HepG2 (cell line): ENCODE measurements around the gene CDK5RAP2.

Experiments
- POLR2G ChIP-seq: fragments of 200-400 bp; formaldehyde crosslinking; IDR thresholded peaks from 2 replicates; pipeline ENCODE4 v1.6.1; 2018; ENCODE audit warnings: mild to moderate bottlenecking, low read depth, low read length, moderate library complexity
- SP2 ChIP-seq: sonication (generic); formaldehyde crosslinking; IDR thresholded peaks from 2 replicates; pipeline ENCODE4 v1.5.1; 2020; ENCODE audit warnings: mild to moderate bottlenecking, missing genetic modification reagents
- TBP ChIP-seq: sonication (generic); formaldehyde crosslinking; IDR thresholded peaks from 2 replicates; pipeline ENCODE4 v1.5.0; 2020; ENCODE audit warnings: missing genetic modification reagents
- ZNF83 ChIP-seq: sonication (generic); formaldehyde crosslinking; IDR thresholded peaks from 2 replicates; pipeline ENCODE4 v1.4.0; 2020; ENCODE audit warnings: missing genetic modification reagents, mild to moderate bottlenecking, borderline replicate concordance
- TF ChIP-seq, protein P1 (sequence below): sonication (generic); formaldehyde crosslinking; IDR thresholded peaks from 2 replicates; pipeline ENCODE4 v1.5.0; 2020; ENCODE audit warnings: mild to moderate bottlenecking, missing genetic modification reagents, moderate library complexity

DNA sequence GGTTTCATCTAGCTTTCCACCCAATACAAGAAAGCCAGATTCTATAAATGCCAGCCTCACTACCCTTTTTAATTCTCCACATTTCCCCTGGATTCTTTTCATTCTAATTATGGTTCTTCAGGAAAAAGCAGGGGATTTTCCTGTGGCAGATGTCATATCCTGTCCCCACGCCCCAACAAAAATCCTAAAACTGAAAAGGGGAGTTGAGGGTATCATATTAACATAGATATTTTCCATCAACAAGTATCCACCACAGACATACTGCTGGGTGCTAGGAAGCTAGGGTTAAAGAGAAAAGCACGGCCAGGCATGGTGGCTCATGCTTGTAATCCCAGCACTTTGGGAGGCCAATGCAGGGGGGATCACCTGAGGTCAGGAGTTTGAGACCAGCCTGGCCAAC is 38.0 kb downstream of the CDK5RAP2 start:
- no peak for TF ChIP-seq ZNF83 (CRISPR knock-in tag)
- TF ChIP-seq TBP (CRISPR knock-in tag): no peak
- TF ChIP-seq SP2 (CRISPR knock-in tag): no peak
- TF ChIP-seq, protein P1, sequence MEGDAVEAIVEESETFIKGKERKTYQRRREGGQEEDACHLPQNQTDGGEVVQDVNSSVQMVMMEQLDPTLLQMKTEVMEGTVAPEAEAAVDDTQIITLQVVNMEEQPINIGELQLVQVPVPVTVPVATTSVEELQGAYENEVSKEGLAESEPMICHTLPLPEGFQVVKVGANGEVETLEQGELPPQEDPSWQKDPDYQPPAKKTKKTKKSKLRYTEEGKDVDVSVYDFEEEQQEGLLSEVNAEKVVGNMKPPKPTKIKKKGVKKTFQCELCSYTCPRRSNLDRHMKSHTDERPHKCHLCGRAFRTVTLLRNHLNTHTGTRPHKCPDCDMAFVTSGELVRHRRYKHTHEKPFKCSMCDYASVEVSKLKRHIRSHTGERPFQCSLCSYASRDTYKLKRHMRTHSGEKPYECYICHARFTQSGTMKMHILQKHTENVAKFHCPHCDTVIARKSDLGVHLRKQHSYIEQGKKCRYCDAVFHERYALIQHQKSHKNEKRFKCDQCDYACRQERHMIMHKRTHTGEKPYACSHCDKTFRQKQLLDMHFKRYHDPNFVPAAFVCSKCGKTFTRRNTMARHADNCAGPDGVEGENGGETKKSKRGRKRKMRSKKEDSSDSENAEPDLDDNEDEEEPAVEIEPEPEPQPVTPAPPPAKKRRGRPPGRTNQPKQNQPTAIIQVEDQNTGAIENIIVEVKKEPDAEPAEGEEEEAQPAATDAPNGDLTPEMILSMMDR (CRISPR knock-in tag): no peak
- no peak for TF ChIP-seq POLR2G
